ENCODE results near the gene IQSEC1. TPM values are rescaled to one million over a fixed set of nuclear protein-coding genes. Genes with fewer than 3 reads are reported as not detected.

The IQSEC1 gene
- total and polyA plus RNA-seq, 2 donors (not counting 3 experiments of a cell fraction or from before 2014, with no cell fraction given), result 5.2 to 18.0 TPM

DNA sequence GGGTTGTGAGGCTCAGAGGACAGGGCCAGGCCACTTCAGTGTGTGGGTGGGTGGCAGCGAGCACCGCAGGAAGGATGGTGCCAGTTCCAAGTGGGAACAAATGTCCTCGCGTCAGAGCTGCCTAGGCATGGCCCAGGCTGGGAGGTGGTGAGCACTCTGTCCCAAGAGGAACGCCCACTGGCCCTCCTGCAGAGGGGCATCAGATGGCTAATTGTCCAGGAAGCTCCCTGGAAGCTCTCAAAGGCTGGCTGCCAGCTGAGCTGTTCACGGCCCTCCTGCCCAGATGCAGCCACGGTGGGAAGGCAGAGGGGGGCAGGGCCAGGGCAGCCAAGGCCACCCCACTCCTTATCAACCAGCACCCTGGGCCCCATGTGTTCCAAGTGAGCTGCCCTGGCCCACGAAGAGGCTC lies 55.2 kb downstream of the IQSEC1 start:
- H3K36me3 ChIP-seq (ENCODE audit: control insufficient read depth in 2 of 2, extremely low read depth in 1 of 2, insufficient read depth in 2 of 2, low read length in 2 of 2), result no peaks in the 10 kb centered on the region
- H3K4me2 ChIP-seq (ENCODE audit: insufficient read depth, low read length), result no peak overlapping the region
- peaks cover 0 to 1% of the 10 kb centered on the region in 2 experiments for H3K27me3 ChIP-seq (ENCODE audit: control insufficient read depth in 2 of 2, insufficient read depth in 2 of 2, low read length in 2 of 2)
- ChIA-PET POLR2A (no interaction called here), CTCF (interaction anchor here (1.0 to 1.1 kb wide), 2 partner anchors 34 to 74 kb away, joined by 3 read pairs; no protein-coding TSS in a partner anchor)
- H3K79me2 ChIP-seq (ENCODE audit: control insufficient read depth, insufficient read depth, low read length), result no peaks in the 10 kb centered on the region
- no peaks in the 10 kb centered on the region for H3K9me1 ChIP-seq (replicated peaks; ENCODE audit: control insufficient read depth, extremely low read depth, insufficient read depth, low read length)
- dilution Hi-C loops (cut with MboI; ENCODE audit: extremely low pct_ligation_motif_present, low sequenced_read_pairs) (no loop called here), intact Hi-C loops (cut with micrococcal nuclease) (no loop called here)
- no peak overlapping the region for H3K4me3 ChIP-seq (replicated peaks in 1 of 3; ENCODE audit: insufficient read depth in 1 of 3, low read depth in 1 of 3, low read length in 3 of 3)
- BruUV-seq (replicated peaks), result no TSS peak
- TF ChIP-seq POLR2AphosphoS5 (IDR thresholded peaks at IDR 0.05; ENCODE audit: insufficient read depth, low read depth, low read length), result no peak
- TF ChIP-seq FOS (IDR thresholded peaks at IDR 0.05; ENCODE audit: borderline replicate concordance, insufficient read depth, low read length), result no peak
- no peak for TF ChIP-seq CTCF (IDR thresholded peaks at IDR 0.05; ENCODE audit: extremely low read depth in 1 of 2, insufficient read depth in 1 of 2, low read depth in 1 of 2, low read length in 2 of 2)
- TF ChIP-seq, protein P1, sequence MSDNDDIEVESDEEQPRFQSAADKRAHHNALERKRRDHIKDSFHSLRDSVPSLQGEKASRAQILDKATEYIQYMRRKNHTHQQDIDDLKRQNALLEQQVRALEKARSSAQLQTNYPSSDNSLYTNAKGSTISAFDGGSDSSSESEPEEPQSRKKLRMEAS (IDR thresholded peaks at IDR 0.05; ENCODE audit: insufficient read depth, insufficient read length), result no peak
- no peak for TF ChIP-seq GATA2 (IDR thresholded peaks at IDR 0.05; ENCODE audit: insufficient read depth, insufficient read length, low read depth, low read length)
- TF ChIP-seq POLR2A (IDR thresholded peaks at IDR 0.05; ENCODE audit: low read depth, low read length), result no peak
- TF ChIP-seq MYC (IDR thresholded peaks at IDR 0.05; ENCODE audit: low read depth, low read length), result no peak
- no peak for TF ChIP-seq JUN (IDR thresholded peaks at IDR 0.05; ENCODE audit: borderline replicate concordance, insufficient read depth, insufficient read length, low read depth)
- TF ChIP-seq EZH2 (IDR thresholded peaks at IDR 0.05; ENCODE audit: borderline replicate concordance, low read depth, low read length, severe bottlenecking), result no peak
- DNase-seq (ENCODE audit: low read depth, low spot score) (no peak), FAIRE-seq (no peak)
- H3K9me3 ChIP-seq (replicated peaks; ENCODE audit: control insufficient read depth, insufficient read depth, low read length), result no peaks in the 10 kb centered on the region
- no peak overlapping the region for H3K27ac ChIP-seq (ENCODE audit: insufficient read depth, low read depth, low read length)
- no peaks in the 10 kb centered on the region for H4K20me1 ChIP-seq (replicated peaks; ENCODE audit: control insufficient read depth, extremely low read depth, insufficient read depth, low read length)
- no peaks in the 10 kb centered on the region for H3K4me1 ChIP-seq (ENCODE audit: control insufficient read depth, extremely low read depth, insufficient read depth, low read length)
- no peak overlapping the region for H2AFZ ChIP-seq (ENCODE audit: low read depth, low read length)
- no peak overlapping the region for H3K9ac ChIP-seq (replicated peaks; ENCODE audit: extremely low read depth, insufficient read depth, low read length)
